Omental fat pad (tissue), 4 donors: ENCODE results near the gene DNM3. TPM values are rescaled to one million over a fixed set of nuclear protein-coding genes. Genes with fewer than 3 reads are reported as not detected.

ENCODE experiments used
- ATAC-seq: fragments of 150-250 bp; one replicate; pipeline ENCODE4 v1.9.1; 2016; ENCODE audit warnings: mild to moderate bottlenecking, moderate library complexity; ENCODE audit not compliant: low FRiP score
- DNase-seq: peaks from one replicate; pipeline ENCODE4 v3.0.0-alpha.2; 2019; ENCODE audit warnings: low spot score
- total RNA-seq, 4 donors: library from RNA; depleted of rRNA; stranded (reverse); fragments of >200 nt; gene quantifications; one replicate each; pipeline ENCODE4 v1.1.0, GENCODE V29; 2016
- TF ChIP-seq, protein P1 (sequence below), 3 donors: fragments of 450-650 bp; IDR thresholded peaks; one replicate each; pipeline ENCODE4 v1.5.1; 2016 to 2017; ENCODE audit warnings: antibody characterized with exemption in 3 of 3, mild to moderate bottlenecking in 3 of 3, moderate library complexity in 2 of 3

DNM3 gene
- total RNA-seq, 4 donors from 2014 or later: 2.9 to 15.8 (median 5.5) TPM

DNA sequence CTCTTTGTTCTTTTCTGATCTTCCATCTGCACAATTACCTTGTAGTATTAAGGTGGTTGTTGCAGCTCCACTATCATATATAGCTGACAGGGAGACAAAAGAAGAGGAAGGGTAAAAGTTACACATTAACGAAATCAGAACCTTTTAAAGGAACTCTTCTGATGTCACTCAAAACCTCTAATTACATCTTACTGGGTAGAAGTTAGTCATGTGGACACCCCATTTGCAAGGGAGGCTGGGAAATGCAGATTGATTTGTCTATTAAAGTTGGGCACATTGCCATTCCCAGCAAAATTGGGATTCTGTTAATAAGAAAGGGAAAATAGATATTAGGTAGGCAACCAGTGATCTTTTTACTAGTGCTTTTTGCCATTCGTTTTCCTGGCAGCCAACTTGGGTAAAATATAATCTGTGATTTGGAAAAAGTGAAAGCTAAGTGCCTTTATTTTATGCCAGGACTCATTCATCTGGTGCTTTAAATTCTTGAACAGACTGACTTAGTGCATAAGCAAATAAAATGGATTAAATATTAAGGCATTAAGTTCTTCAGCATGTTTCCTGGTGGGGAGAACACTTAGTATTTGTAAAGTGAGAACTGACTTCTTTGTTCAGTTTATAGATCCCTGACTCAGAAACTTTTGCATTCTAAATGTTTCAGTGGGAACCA is 71.3 kb downstream of the DNM3 start:
- DNase-seq (no peak), ATAC-seq (no peak)

DNA sequence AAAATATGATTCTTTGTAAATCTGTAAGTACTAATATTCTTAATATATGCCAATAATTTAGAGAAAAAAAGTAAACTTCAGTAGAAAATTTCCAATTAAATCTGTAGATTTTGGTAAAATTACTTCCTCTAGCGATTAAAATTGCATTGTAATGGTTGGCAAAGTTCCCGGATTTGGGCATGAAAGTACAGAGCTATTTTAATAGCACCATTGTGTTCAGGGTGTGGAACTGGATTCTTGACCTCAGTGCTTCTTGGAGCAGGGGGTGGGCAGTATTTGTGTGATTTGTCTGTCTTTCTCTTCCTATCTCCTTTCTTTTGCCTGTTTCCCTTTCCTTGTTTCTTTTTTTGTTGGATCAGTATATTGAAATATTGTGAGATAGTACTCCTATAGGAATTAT is 72.1 kb downstream of the DNM3 start:
- TF ChIP-seq, protein P1, sequence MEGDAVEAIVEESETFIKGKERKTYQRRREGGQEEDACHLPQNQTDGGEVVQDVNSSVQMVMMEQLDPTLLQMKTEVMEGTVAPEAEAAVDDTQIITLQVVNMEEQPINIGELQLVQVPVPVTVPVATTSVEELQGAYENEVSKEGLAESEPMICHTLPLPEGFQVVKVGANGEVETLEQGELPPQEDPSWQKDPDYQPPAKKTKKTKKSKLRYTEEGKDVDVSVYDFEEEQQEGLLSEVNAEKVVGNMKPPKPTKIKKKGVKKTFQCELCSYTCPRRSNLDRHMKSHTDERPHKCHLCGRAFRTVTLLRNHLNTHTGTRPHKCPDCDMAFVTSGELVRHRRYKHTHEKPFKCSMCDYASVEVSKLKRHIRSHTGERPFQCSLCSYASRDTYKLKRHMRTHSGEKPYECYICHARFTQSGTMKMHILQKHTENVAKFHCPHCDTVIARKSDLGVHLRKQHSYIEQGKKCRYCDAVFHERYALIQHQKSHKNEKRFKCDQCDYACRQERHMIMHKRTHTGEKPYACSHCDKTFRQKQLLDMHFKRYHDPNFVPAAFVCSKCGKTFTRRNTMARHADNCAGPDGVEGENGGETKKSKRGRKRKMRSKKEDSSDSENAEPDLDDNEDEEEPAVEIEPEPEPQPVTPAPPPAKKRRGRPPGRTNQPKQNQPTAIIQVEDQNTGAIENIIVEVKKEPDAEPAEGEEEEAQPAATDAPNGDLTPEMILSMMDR (IDR thresholded peaks at IDR 0.05): no peak
- DNase-seq: no peak
- no peak for ATAC-seq

More for the DNA sequence above, 71.3 kb downstream of the DNM3 start:
- TF ChIP-seq, protein P1 (IDR thresholded peaks at IDR 0.05): no peak

DNA sequence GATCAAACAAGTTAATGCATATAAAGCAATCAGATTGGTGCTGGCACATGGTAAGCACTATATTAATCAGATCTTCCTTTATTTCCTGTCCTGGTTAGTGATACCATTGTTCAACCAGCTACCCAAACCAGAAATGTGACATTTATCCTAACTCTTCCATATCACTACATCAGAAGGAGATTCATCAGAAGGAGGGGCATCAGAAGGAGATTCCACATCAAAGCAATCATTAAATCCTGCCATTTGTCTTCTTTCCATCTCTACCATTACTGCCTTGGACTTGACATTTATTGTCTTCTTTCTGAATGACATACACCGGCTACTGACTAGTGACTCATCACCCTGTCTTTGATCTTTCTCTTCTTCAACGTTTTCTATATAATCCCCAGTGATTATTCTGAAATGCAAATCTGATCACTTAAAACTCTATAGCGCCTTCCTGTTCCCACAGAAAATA is 75.0 kb downstream of the DNM3 start:
- DNase-seq: no peak
- no peak for ATAC-seq
- TF ChIP-seq, protein P1 (IDR thresholded peaks at IDR 0.05): no peak

DNA sequence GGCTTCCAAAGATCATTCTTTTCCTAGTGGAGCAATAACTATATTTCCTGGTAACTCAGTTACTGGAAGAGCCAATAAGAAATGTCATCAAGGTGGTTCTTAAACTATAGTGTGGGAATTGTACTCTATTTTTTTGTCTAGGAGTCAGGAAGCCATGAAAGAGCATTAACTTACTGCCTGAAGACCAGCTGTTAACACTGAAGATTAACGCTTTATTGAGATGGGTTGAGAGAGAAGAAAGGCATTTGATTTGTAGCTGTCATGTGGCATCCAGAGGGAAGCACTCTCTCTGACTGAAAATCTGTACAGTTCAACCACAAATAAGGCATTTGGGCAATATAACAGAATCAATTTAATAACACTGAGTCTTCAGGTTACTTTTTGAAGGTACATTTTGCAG is 76.0 kb downstream of the DNM3 start:
- ATAC-seq (no peak), DNase-seq (no peak)
- TF ChIP-seq, protein P1 (IDR thresholded peaks at IDR 0.05): no peak

DNA sequence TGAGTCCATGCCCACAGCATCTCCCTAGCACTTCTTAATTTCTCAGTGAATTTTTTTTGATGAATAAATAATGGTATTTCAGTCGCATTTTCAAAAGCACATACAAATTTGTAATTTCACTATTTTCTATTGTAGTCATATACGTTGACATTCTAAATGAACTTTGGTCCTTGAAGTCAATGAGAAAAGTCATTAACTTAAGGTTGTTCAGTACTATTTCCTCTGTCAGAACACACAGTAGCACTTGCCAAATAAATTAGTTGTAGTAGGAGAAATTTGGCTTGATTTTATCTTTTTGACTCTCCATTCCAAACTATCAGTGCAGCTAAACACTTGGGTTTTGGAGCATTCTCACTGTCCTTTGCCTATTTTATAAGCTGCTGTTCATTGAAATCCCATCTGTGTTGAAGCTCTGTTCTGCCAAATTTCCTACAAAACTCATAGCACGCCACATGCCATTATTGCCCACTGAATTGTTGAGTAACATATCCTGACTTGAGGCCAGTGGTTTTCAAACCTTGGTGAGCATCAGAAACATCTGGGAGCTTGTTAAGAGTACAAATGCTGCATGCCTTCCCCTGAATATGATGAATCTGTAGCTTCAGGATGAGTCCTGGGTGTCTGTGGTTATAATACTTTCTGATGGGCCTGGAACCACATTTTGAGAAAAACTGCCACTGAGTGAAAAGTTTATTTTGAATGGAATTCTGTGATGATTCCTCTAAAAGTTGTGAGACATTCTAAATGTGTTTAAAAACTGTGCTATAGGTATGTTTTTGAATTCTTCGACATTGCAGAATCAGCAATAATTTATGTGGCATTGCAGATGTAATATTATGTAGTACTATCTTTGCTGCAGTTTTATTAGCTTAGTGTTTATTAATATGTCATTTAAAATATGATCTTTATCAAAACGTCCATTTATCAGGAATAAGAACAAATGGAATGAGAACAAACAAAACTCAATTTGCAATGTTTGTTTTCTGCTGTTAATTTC is 78.9 kb downstream of the DNM3 start:
- ATAC-seq (no peak), DNase-seq (no peak)
- TF ChIP-seq, protein P1 (IDR thresholded peaks at IDR 0.05): no peak

DNA sequence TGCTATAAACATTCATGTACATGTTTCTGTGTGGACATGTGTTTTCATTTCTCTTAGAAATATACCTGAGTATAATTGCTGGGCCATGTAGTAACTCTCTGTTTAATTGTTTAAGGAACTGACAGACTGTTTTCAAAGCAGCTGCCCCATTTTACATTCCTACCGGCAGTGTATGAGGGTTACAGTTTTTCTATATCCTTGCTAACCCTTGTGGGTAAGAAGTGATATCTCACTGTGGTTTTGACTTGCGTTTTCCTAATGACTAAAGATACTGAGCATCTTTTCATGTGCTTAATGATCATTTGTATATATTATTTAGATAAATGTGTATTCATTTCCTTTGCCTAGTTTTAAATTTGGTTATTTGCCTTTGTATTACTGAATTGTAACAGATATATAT is 81.7 kb downstream of the DNM3 start:
- DNase-seq: no peak
- TF ChIP-seq, protein P1 (IDR thresholded peaks at IDR 0.05): no peak
- ATAC-seq: no peak
